Skeletal muscle satellite cell (primary cell): ENCODE measurements around the gene RNASE1.

Source experiments
- H3K27me3 ChIP-seq: 2 replicates; pipeline ENCODE4 v1.7.0; 2013; ENCODE audit warnings: low read length; ENCODE audit not compliant: control insufficient read depth, insufficient read depth
- H3K36me3 ChIP-seq: 2 replicates; pipeline ENCODE4 v1.7.0; 2013; ENCODE audit warnings: mild to moderate bottlenecking, control low read depth, low read length; ENCODE audit not compliant: insufficient read depth
- H3K4me1 ChIP-seq: 2 replicates; pipeline ENCODE4 v1.7.0; 2013; ENCODE audit warnings: low read length; ENCODE audit not compliant: control insufficient read depth, insufficient read depth
- H3K4me2 ChIP-seq: 2 replicates; pipeline ENCODE4 v1.7.0; 2013; ENCODE audit warnings: mild to moderate bottlenecking, low read length
- H3K4me3 ChIP-seq: 2 replicates; pipeline ENCODE4 v1.7.0; 2013; ENCODE audit warnings: low read length
- H3K9ac ChIP-seq: 2 replicates; pipeline ENCODE4 v1.7.0; 2013; ENCODE audit warnings: mild to moderate bottlenecking, low read depth, low read length, moderate library complexity
- H3K9me3 ChIP-seq: replicated peaks from 2 replicates; pipeline ENCODE4 v1.7.0; 2013; ENCODE audit warnings: mild to moderate bottlenecking, control low read depth, low read length

RNASE1 gene

DNA sequence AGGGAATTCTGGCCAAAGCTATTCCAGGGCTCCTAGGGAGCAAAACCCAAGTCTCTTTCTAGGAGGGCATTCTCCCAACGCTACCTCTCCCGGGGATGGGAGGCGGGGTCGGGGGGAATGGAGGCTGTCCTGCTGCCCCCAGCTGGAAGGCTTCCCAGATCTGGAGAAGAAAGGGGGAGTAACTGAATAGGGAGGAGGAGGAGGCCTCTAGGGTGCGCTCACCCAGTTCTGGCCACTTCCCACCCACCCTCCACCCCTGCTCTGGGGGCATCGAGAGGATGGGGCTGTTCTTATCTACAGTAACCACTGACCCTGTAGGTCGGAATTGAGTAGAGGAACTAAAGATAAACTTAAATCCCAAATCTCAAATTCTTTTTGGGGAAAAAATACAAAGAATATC is 579 bp upstream of the RNASE1 start:
- no peaks in the 10 kb centered on the region for H3K36me3 ChIP-seq
- no peak overlapping the region for H3K4me2 ChIP-seq
- H3K27me3 ChIP-seq = peaks cover 22% of the 10 kb centered on the region
- no peaks in the 10 kb centered on the region for H3K9me3 ChIP-seq
- H3K4me1 ChIP-seq = no peaks in the 10 kb centered on the region
- H3K4me3 ChIP-seq = no peak overlapping the region
- H3K9ac ChIP-seq = no peak overlapping the region

DNA sequence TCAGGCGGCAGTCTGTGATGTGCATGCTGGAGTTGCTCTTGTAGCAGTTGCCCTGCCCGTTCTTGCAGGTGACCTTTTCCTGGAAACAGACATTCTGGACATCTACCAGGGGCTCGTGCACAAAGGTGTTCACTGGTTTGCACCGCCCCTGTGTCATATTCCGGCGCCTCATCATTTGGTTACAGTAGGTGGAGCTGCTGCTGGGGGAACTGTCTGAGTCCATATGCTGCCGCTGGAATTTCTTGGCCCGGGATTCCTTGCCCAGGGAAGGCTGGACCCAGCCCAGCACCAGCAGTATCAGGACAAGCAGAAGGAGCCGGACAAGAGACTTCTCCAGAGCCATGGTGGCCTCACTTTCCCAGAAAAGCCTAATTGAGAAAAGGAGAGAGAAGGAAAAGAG is 918 bp downstream of the RNASE1 start:
- no peak overlapping the region for H3K4me2 ChIP-seq
- H3K27me3 ChIP-seq = peaks cover 22% of the 10 kb centered on the region
- H3K9ac ChIP-seq = no peak overlapping the region
- no peaks in the 10 kb centered on the region for H3K9me3 ChIP-seq
- no peak overlapping the region for H3K4me3 ChIP-seq
- H3K36me3 ChIP-seq = no peaks in the 10 kb centered on the region
- H3K4me1 ChIP-seq = no peaks in the 10 kb centered on the region

DNA sequence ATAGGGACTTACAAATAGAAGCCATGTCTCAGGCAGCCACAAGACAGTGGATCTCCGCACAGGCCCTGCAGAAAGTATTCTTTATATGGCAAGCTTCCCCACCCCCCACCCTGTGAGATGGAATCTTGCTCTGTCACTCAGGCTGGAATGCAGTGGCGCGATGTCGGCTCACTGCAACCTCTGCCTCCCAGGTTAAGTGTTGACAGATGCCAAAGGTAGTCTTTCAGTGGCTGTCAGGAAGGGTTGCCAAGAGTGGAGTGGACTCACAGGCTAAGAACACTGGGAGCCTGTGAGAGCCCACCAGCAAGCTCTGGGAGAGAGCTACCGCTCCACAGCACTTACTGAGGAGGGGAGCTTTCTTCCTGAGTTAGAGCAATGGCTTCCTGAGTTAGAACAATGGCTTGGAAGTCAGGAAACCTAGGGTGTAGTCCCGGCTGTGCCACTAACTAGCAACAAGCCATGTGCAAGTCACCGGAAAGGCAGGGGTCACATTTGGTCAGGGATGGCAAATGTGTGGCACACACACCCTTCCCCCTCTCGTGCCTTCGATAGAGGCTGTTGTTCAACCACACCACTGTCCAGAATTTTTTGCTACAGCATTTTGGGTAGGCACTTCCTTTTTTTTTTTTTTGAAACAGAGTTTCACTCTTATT is 2.6 kb downstream of the RNASE1 start:
- Histone ChIP-seq H3K9ac (no peak overlapping the region), H3K36me3 (no peaks in the 10 kb centered on the region), H3K4me3 (no peak overlapping the region), H3K4me2 (no peak overlapping the region), H3K27me3 (peaks cover 13% of the 10 kb centered on the region), H3K9me3 (no peaks in the 10 kb centered on the region), H3K4me1 (no peaks in the 10 kb centered on the region)

DNA sequence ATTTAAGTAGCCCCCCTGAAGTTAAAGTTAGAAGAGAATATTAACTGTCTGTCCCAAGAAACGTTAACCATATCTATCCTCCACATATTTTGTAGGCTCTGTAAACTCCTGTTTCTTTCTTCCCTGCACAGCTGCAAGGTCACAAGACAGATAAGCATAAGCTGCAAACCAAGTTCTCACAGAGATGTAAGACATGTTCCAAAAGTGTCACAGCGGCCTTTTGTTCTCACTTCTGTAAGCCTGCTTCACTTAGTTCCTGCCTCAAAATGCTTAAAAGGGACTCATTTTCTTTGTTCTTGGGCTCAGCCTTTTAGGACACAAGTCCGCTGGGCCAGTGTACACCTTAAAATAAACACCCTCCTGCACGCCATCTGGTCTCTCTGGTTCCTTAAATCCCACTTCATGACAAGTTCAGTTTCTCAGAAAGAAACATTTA is 3.2 kb downstream of the RNASE1 start:
- Histone ChIP-seq H3K9ac (no peak overlapping the region), H3K4me2 (no peak overlapping the region), H3K27me3 (peaks cover 13% of the 10 kb centered on the region), H3K36me3 (no peaks in the 10 kb centered on the region), H3K4me1 (no peaks in the 10 kb centered on the region), H3K9me3 (no peaks in the 10 kb centered on the region), H3K4me3 (no peak overlapping the region)

DNA sequence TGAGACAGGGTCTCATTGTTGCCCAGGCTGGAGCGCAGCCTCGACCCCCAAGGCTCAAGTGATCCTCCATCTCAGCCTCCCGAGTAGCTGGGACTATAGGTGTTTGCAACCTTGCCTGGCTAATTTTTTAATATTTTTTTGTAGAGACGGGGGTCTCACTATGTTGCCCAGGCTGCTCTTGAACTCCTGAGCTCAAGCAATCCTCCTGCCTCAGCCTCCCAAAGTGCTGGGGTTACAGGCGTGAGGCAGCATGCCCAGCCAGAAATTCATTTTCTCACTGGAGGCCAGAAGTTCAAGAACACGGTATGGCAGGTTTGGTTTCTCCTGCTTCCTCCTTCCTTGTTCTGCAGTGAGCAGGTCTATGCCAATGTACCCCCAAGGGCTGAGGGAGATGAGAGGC is 3.7 kb downstream of the RNASE1 start:
- Histone ChIP-seq H3K4me1 (no peaks in the 10 kb centered on the region), H3K9me3 (no peaks in the 10 kb centered on the region), H3K27me3 (peaks cover 13% of the 10 kb centered on the region), H3K4me3 (no peak overlapping the region), H3K36me3 (no peaks in the 10 kb centered on the region), H3K4me2 (no peak overlapping the region), H3K9ac (no peak overlapping the region)

DNA sequence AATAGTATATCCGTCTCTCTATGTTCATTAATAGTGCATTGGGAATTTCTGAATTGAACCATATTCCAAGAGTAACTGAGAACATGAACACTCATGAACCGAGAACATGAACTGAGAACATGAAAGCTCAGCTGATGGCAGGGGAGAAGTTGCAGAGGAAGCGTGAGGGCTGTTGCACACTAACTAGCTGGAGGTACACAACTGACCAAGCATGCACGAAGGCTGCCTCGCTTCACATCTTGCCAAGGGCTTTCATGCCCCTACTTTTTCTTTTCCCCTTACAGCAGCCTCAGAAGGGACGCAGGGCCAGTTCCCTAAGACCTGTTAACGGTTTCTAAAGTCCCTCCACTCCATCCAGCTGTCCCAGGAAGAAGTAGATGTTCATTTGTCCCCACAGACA is 4.3 kb downstream of the RNASE1 start:
- Histone ChIP-seq H3K36me3 (no peaks in the 10 kb centered on the region), H3K4me2 (no peak overlapping the region), H3K27me3 (peaks cover 13% of the 10 kb centered on the region), H3K9me3 (no peaks in the 10 kb centered on the region), H3K4me3 (no peak overlapping the region), H3K9ac (no peak overlapping the region), H3K4me1 (no peaks in the 10 kb centered on the region)

DNA sequence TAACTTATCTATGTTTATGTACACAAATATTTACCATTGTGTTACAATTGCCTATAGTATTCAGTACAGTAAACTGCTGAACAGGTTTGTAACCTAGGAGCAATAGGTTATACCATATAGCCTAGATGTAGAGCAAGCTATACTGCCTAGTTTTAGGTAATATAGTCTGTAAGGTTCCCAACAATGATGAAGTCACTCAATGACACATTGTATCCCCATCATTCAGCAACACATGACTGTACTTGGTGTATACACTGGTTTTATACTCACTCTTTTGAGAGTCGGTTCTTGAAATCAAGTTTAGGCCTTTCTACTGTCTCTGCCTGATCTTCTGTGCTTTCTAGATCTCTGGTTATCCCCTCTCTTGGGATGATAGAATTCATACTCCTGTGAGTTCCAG is 5.5 kb downstream of the RNASE1 start:
- Histone ChIP-seq H3K4me2 (no peak overlapping the region), H3K4me3 (no peak overlapping the region), H3K4me1 (no peaks in the 10 kb centered on the region), H3K9ac (no peak overlapping the region), H3K9me3 (no peaks in the 10 kb centered on the region), H3K36me3 (no peaks in the 10 kb centered on the region), H3K27me3 (peaks cover 13% of the 10 kb centered on the region)

DNA sequence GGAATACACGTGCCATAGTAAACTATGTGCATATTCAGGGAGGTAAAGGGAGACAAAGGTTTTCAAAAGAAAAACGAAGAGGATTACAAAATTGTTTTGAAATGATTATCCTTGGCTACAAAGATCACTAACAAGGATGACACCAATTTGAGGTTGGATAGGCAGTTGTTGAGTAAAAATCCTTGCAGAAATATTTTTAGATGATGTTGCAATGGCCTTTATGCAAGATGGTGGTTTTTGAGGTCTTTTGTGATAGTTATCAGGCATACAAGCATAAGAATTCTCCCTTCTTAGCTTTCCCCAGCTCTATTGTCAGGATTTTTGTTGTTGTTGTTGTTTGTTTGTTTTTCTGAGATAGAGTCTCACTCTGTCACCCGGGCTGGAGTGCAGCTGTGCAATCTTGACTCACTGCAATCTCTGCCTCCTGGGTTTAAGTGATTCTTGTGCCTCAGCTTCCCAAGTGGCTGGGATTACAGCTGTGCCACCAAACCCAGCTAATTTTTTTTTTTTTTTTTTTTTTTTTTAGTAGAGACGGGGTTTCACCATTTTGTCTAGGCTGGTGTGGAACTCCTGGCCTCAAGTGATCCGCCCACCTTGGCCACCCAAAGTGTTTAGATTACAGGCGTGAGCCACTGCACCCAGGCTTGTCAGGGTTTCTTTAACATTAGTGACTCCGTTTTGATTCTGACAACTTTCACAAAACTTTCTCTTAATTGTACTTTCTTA is 7.8 kb downstream of the RNASE1 start:
- H3K9me3 ChIP-seq = no peaks in the 10 kb centered on the region
- no peaks in the 10 kb centered on the region for H3K27me3 ChIP-seq
- no peak overlapping the region for H3K9ac ChIP-seq
- no peaks in the 10 kb centered on the region for H3K36me3 ChIP-seq
- no peak overlapping the region for H3K4me2 ChIP-seq
- no peak overlapping the region for H3K4me3 ChIP-seq
- no peaks in the 10 kb centered on the region for H3K4me1 ChIP-seq

DNA sequence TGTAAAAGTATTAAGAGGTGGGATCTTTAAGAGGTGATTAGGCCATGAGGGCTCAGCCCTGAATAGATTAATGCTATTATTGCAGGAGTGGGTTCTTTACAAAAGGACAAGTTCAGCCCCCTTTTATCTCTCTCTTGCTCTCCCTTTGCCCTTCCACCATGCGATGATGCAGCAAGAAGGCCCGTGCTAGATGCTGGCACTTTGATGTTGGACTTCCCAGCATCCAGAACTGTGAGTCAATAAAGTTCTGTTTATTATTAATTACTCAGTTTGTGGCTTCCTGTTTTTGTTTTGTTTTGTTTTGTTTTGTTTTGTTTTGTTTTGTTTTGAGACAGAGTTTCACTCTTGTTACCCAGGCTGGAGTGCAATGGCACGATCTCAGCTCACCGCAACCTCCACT is 10.1 kb downstream of the RNASE1 start:
- Histone ChIP-seq H3K4me3 (no peak overlapping the region), H3K4me2 (no peak overlapping the region), H3K9ac (no peak overlapping the region), H3K36me3 (no peaks in the 10 kb centered on the region), H3K9me3 (no peaks in the 10 kb centered on the region), H3K4me1 (no peaks in the 10 kb centered on the region), H3K27me3 (no peaks in the 10 kb centered on the region)

DNA sequence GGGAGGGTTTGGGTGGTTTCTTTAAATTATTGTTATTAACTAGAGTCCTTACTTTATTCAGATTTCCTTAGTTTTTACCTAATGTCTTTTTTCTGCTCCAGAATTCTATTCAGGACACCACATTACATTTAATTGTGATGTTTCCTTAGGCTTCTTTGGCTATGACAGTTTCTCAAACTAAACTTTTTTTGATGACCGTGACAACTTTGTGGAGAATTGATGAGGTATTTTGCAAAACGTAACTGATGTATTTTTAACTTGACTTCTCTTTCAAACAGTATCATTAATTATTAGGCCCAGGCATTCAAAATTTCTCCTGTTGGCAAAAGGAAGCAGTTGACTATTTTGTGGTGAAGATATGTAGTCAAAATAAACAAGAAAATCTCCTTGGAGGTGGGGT is 11.0 kb downstream of the RNASE1 start:
- Histone ChIP-seq H3K4me2 (no peak overlapping the region), H3K9ac (no peak overlapping the region), H3K36me3 (no peaks in the 10 kb centered on the region), H3K4me3 (no peak overlapping the region), H3K27me3 (no peaks in the 10 kb centered on the region), H3K4me1 (no peaks in the 10 kb centered on the region), H3K9me3 (no peaks in the 10 kb centered on the region)

DNA sequence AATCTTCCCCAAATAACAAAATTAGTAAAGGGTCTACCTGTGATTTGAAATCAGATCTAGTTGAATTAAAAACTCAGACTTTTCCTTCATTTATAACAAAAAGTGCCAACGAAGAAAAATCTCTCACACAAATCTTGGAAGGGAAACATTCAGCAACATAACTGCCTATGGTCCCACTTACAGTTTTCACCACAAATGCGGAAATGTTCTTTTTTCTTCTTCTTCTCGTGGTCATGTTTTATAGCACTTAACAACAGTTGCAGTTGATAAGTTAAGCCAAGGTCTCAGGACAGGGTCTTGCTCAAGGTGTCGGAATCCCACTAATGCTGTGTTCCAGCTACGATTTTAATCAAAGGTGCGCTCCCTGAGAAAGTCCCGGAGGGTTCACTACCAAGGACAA is 11.5 kb downstream of the RNASE1 start:
- no peaks in the 10 kb centered on the region for H3K4me1 ChIP-seq
- H3K36me3 ChIP-seq = no peaks in the 10 kb centered on the region
- no peak overlapping the region for H3K9ac ChIP-seq
- H3K9me3 ChIP-seq = no peaks in the 10 kb centered on the region
- no peak overlapping the region for H3K4me3 ChIP-seq
- H3K4me2 ChIP-seq = no peak overlapping the region
- H3K27me3 ChIP-seq = no peaks in the 10 kb centered on the region
